PC-3 (cell line): Measurements from ENCODE around the gene ABLIM1. TPM values are rescaled to one million over a fixed set of nuclear protein-coding genes. Genes with fewer than 3 reads are reported as not detected.

ENCODE experiments used
- ATAC-seq: fragments of 200-7000 bp; cut with Tn5 transposase; 2 replicates; pipeline ENCODE4 v1.9.1; 2020; ENCODE audit warnings: mild to moderate bottlenecking, moderate library complexity
- BruUV-seq: library from RNA; stranded (reverse); fragments of 400-500 nt; replicated peaks from 2 replicates; lab custom pipeline; 2021; lab: Mats Ljungman, UMichigan
- CTCF ChIA-PET: fragments of 300-600 bp; sonication (Branson Sonifier 250); formaldehyde crosslinking; loops from one replicate; lab custom pipeline; 2022; ENCODE audit warnings: antibody characterized with exemption; lab: Charles Lee
- POLR2A ChIA-PET: fragments of 300-600 bp; sonication (Branson Sonifier 250); formaldehyde crosslinking; loops from one replicate; lab custom pipeline; 2022; ENCODE audit warnings: antibody characterized with exemption; ENCODE audit not compliant: unreplicated experiment; lab: Charles Lee
- DNase-seq: peaks from one replicate; pipeline ENCODE4 v3.0.0-alpha.2; 2015
- H2AFZ ChIP-seq: fragments of 300-600 bp; sonication (generic); 2 replicates; pipeline ENCODE4 v1.6.0; 2016; ENCODE audit warnings: antibody characterized with exemption, low read length
- H3F3A ChIP-seq: fragments of 300-600 bp; sonication (generic); one replicate; pipeline ENCODE4 v1.6.0; 2017; ENCODE audit warnings: antibody characterized with exemption, low read length, control low read depth, mild to moderate bottlenecking; ENCODE audit not compliant: unreplicated experiment
- H3K27ac ChIP-seq: fragments of 300-600 bp; sonication (generic); 2 replicates; pipeline ENCODE4 v1.5.1; 2016; ENCODE audit warnings: mild to moderate bottlenecking, low read length
- H3K27me3 ChIP-seq: fragments of 300-600 bp; sonication (generic); 2 replicates; pipeline ENCODE4 v1.6.1; 2016; ENCODE audit warnings: low read length, mixed read lengths
- H3K36me3 ChIP-seq: fragments of 300-600 bp; sonication (generic); 2 replicates; pipeline ENCODE4 v1.6.1; 2016; ENCODE audit warnings: low read depth, mixed run types, low read length, mixed read lengths
- H3K4me1 ChIP-seq: fragments of 300-600 bp; sonication (generic); 2 replicates; pipeline ENCODE4 v1.5.1; 2016; ENCODE audit warnings: low read length; ENCODE audit not compliant: insufficient read depth
- H3K4me2 ChIP-seq: fragments of 300-600 bp; sonication (generic); 2 replicates; pipeline ENCODE4 v1.6.0; 2016; ENCODE audit warnings: low read length
- H3K4me3 ChIP-seq: fragments of 300-600 bp; sonication (generic); 2 replicates; pipeline ENCODE4 v1.5.1; 2016; ENCODE audit warnings: mild to moderate bottlenecking, low read length, mixed read lengths
- H3K79me2 ChIP-seq: fragments of 300-600 bp; sonication (generic); 2 replicates; pipeline ENCODE4 v1.6.1; 2017; ENCODE audit warnings: low read length, mixed read lengths
- H3K9ac ChIP-seq: fragments of 300-600 bp; sonication (generic); 2 replicates; pipeline ENCODE4 v1.6.0; 2016; ENCODE audit warnings: mild to moderate bottlenecking, low read length
- H3K9me2 ChIP-seq: fragments of 300-600 bp; sonication (generic); replicated peaks from 2 replicates; pipeline ENCODE4 v1.6.1; 2016; ENCODE audit warnings: mixed run types, low read length, mixed read lengths
- H3K9me3 ChIP-seq: fragments of 300-600 bp; sonication (generic); 2 replicates; pipeline ENCODE4 v1.6.1; 2016; ENCODE audit warnings: low read length, mixed read lengths
- H4K20me1 ChIP-seq: fragments of 300-600 bp; sonication (generic); 2 replicates; pipeline ENCODE4 v1.6.1; 2016; ENCODE audit warnings: low read length, mixed read lengths
- EZH2 ChIP-seq: fragments of 300-600 bp; sonication (generic); IDR thresholded peaks from one replicate; pipeline ENCODE4 v1.6.1; 2017; ENCODE audit warnings: antibody characterized with exemption, mild to moderate bottlenecking, low read length; ENCODE audit not compliant: unreplicated experiment
- EZH2phosphoT487 ChIP-seq: fragments of 300-600 bp; sonication (generic); IDR thresholded peaks from 2 replicates; pipeline ENCODE4 v1.6.1; 2018; ENCODE audit warnings: mild to moderate bottlenecking, antibody characterized with exemption, low read length, borderline replicate concordance
- intact Hi-C: fragments of 100-400 bp; cut with micrococcal nuclease; formaldehyde crosslinking; loops from 2 replicates; pipeline ENCODE4 v1.9.0; 2023
- total RNA-seq: library from RNA; depleted of rRNA; stranded (reverse); fragments of >200 nt; gene quantifications from 2 replicates; pipeline ENCODE4 v1.2.3, GENCODE V29; 2014
- TF ChIP-seq, protein P1 (sequence below): fragments of 300-600 bp; sonication (generic); conservative IDR thresholded peaks from 2 replicates; pipeline ENCODE4 v1.5.1; 2017; ENCODE audit warnings: antibody characterized with exemption, low read depth, mild to moderate bottlenecking, low read length

The ABLIM1 gene
- total RNA-seq, 1 experiment from 2014 or later: 12.3 TPM

GRCh38 chr10:114573330-114574045 is 84.6 kb downstream of the ABLIM1 start:
- no TSS peak for BruUV-seq
- Histone ChIP-seq H3F3A (no peaks in the 10 kb centered on the region), H3K27me3 (no peaks in the 10 kb centered on the region), H3K4me2 (no peak overlapping the region), H3K4me1 (peaks cover 6% of the 10 kb centered on the region; the same call in 1 of the 2 replicates), H3K4me3 (no peak overlapping the region), H3K79me2 (no peaks in the 10 kb centered on the region), H3K9me3 (no peaks in the 10 kb centered on the region), H3K9ac (no peak overlapping the region), H4K20me1 (no peaks in the 10 kb centered on the region), H2AFZ (no peak overlapping the region), H3K27ac (no peak overlapping the region), H3K36me3 (no peaks in the 10 kb centered on the region), H3K9me2 (no peaks in the 10 kb centered on the region)
- POLR2A ChIA-PET: interaction anchor here (0.7 kb wide), 1 partner anchor 91 kb away, joined by 5 read pairs; no protein-coding TSS in a partner anchor
- DNase-seq: no peak
- intact Hi-C loops: no loop called here
- CTCF ChIA-PET: no interaction called here
- no peak for TF ChIP-seq EZH2phosphoT487
- no peak for TF ChIP-seq EZH2
- TF ChIP-seq, protein P1, sequence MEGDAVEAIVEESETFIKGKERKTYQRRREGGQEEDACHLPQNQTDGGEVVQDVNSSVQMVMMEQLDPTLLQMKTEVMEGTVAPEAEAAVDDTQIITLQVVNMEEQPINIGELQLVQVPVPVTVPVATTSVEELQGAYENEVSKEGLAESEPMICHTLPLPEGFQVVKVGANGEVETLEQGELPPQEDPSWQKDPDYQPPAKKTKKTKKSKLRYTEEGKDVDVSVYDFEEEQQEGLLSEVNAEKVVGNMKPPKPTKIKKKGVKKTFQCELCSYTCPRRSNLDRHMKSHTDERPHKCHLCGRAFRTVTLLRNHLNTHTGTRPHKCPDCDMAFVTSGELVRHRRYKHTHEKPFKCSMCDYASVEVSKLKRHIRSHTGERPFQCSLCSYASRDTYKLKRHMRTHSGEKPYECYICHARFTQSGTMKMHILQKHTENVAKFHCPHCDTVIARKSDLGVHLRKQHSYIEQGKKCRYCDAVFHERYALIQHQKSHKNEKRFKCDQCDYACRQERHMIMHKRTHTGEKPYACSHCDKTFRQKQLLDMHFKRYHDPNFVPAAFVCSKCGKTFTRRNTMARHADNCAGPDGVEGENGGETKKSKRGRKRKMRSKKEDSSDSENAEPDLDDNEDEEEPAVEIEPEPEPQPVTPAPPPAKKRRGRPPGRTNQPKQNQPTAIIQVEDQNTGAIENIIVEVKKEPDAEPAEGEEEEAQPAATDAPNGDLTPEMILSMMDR: no peak
- no peak for ATAC-seq

- no peaks in the 10 kb centered on the region for H3K79me2 ChIP-seq
- H3K9me3 ChIP-seq: no peaks in the 10 kb centered on the region
- H3K9me2 ChIP-seq: no peaks in the 10 kb centered on the region
- intact Hi-C loops: no loop called here
- DNase-seq (no peak), ATAC-seq (no peak)
- H3K27me3 ChIP-seq: no peaks in the 10 kb centered on the region
- H3K36me3 ChIP-seq: no peaks in the 10 kb centered on the region
- no peaks in the 10 kb centered on the region for H3K4me1 ChIP-seq
- no peak overlapping the region for H3K27ac ChIP-seq
- TF ChIP-seq EZH2phosphoT487 (no peak), EZH2 (no peak)
- TF ChIP-seq, protein P1: no peak
- no TSS peak for BruUV-seq
- CTCF ChIA-PET: no interaction called here
- H2AFZ ChIP-seq: no peak overlapping the region
- H3F3A ChIP-seq: no peaks in the 10 kb centered on the region
- POLR2A ChIA-PET: no interaction called here
- H3K4me3 ChIP-seq: no peak overlapping the region
- H3K4me2 ChIP-seq: no peak overlapping the region
- no peaks in the 10 kb centered on the region for H4K20me1 ChIP-seq
- H3K9ac ChIP-seq: no peak overlapping the region
Measured at GRCh38 chr10:114571316-114571999, 86.6 kb downstream of the ABLIM1 start.

- ATAC-seq (no peak), DNase-seq (no peak)
- H2AFZ ChIP-seq: no peak overlapping the region
- no peak overlapping the region for H3K9ac ChIP-seq
- H3K4me1 ChIP-seq: 0 out of 2 replicates have a peak, but pooled peaks cover 3% of the 10 kb centered on the region
- no peaks in the 10 kb centered on the region for H4K20me1 ChIP-seq
- H3K4me2 ChIP-seq: no peak overlapping the region
- H3K9me3 ChIP-seq: no peaks in the 10 kb centered on the region
- H3K27ac ChIP-seq: no peak overlapping the region
- no peaks in the 10 kb centered on the region for H3K9me2 ChIP-seq
- intact Hi-C loops: no loop called here
- CTCF ChIA-PET: no interaction called here
- no peak overlapping the region for H3K4me3 ChIP-seq
- no peaks in the 10 kb centered on the region for H3F3A ChIP-seq
- BruUV-seq: no TSS peak
- no peaks in the 10 kb centered on the region for H3K79me2 ChIP-seq
- POLR2A ChIA-PET: no interaction called here
- no peaks in the 10 kb centered on the region for H3K27me3 ChIP-seq
- no peaks in the 10 kb centered on the region for H3K36me3 ChIP-seq
- TF ChIP-seq, protein P1: no peak
- TF ChIP-seq EZH2phosphoT487: no peak
- no peak for TF ChIP-seq EZH2
Measured at GRCh38 chr10:114566064-114566463, 92.0 kb downstream of the ABLIM1 start.
